T-helper 2 cell (primary cell): ENCODE data around the gene TTF1.
A peak's percentile ranks its signal among the peaks of the same experiment; 100 is the strongest.
"Not testable (repeated sequence)": the region's sequence is repeated elsewhere in the genome, so short reads cannot be mapped to it uniquely, and the experiment has no call there.

ENCODE experiments used
- DNase-seq, 5 experiments: peaks; one replicate each; pipeline versions ENCODE4 v3.0.0 to v3.0.0-alpha.2; 2012 to 2022

Gene TTF1

GRCh38 chr9:132412089-132412488, 5.4 kb upstream of the TTF1 start:
- no peak for DNase-seq

- DNase-seq = peak; percentile 31 to 72 (median 59)
These were observed 4.5 kb upstream of the TTF1 start for GRCh38 chr9:132411091-132411508.

DNA sequence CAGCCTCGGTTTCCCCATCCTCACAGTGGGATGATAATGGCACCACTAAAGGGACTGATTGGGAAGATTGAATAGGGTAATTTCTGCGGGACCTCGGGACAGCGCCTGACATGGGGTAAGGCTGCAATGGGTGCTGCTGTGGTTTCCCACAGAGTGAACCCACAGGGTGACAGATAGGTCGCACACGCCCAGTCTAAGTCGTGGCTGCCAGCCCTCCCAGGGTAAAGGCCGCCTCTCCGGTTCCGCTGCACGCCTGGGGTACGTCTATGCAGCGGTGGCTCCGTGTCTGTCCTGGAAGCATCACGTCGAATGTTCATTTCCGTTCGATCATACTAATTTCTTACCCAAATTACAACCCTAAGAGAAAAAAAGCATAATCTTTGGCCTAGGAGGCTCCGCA, 4.0 kb upstream of the TTF1 start:
- peak in 2 of 5 experiments; percentile 31 to 42 for DNase-seq

GRCh38 chr9:132409828-132410528, 3.3 kb upstream of the TTF1 start, which contains the start of gene CFAP77:
Gene CFAP77, plus strand, starts transcription at chr9:132410211. Its CDS starts 61 bp downstream, at chr9:132410272.
- DNase-seq = peak in 3 of 5 experiments; percentile 9 to 45 (median 27)

DNA sequence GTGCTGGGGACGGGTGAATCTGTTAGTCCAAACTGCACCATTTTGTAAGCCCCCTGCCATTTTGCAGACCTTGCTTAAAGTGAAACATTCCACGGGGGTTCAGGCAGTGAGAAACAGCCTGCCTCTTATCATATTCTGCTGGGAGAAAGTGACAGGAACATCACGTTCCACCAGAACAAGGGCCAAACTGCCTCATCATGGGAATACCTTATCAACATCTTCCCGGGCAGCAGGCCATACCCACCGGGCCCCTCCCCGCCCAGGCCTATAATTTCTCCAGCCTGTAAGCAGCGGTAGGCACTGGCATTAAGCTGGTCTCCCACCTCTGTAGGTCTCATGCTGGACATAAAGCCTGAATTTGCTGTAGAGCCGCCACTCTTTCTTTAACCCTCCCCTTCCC, 1.9 kb upstream of the TTF1 start:
- no peak for DNase-seq

GRCh38 chr9:132407196-132407595, 556 bp upstream of the TTF1 start:
- DNase-seq = no peak

GRCh38 chr9:132404228-132404881, 2.3 kb downstream of the TTF1 start:
- DNase-seq = peak in 1 of 5 experiments; percentile 73

- DNase-seq = no peak
These were observed 4.8 kb downstream of the TTF1 start for GRCh38 chr9:132401824-132402223.

GRCh38 chr9:132395560-132395959, 11.1 kb downstream of the TTF1 start:
- DNase-seq = no peak

DNA sequence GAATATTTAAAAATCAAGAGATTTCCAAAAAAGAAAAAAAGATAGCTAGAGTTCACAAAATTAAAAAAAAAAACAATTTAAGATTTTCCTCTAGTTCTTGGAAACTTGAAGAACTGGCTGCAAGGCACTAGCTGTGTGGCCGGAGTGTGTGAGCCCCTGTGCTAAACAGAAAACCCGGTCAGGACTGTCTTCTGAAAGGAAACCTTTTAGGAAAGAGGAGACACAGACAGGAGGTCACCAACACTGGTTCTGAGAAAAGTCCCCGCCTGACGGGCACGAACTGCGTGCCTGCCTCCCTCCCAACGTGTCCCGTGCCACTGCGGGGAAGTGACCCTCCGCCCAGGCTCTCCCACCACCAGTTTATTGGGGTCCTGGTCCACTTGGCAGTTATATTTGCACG, 15.2 kb downstream of the TTF1 start:
- no peak for DNase-seq

DNA sequence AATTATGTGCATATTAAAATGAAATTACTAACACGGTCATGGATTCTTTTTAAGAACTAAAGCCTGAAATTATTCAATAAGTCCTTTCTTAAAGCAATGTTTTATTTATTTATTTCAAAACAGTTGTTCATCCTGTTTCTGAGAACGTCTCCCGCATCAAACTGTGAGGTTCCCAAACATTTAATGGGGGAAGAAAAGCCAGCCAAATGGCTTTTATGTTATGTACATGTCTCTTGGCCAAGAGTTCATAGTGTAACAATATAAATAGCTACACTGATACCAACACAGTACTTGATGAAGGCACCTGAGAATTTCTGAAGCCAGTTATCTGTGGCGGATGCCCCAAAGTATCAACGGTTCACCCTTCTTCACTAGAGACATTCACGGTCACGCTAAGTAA, 15.7 kb downstream of the TTF1 start:
- DNase-seq = no peak

DNA sequence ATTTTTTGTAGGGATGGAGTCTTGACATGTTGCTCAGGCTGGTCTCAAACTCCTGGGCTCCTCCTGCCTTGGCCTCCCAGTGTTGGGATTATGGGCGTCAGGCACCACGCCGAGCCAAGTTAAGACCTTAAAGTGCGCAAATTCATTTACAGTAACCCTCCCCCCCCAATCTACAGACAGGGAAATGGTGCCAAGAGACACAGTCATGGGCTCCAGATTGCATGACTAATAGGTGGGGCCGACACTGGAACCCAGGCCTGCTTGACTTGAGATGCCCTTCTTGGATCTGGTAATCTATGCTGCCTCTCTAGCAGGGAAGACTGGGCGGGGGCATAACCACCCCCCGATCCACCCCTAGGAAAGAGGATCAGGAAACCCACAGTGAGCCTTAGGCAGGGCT, 19.5 kb downstream of the TTF1 start:
- DNase-seq = no peak

GRCh38 chr9:132384376-132384775, 22.3 kb downstream of the TTF1 start:
- no peak for DNase-seq

DNA sequence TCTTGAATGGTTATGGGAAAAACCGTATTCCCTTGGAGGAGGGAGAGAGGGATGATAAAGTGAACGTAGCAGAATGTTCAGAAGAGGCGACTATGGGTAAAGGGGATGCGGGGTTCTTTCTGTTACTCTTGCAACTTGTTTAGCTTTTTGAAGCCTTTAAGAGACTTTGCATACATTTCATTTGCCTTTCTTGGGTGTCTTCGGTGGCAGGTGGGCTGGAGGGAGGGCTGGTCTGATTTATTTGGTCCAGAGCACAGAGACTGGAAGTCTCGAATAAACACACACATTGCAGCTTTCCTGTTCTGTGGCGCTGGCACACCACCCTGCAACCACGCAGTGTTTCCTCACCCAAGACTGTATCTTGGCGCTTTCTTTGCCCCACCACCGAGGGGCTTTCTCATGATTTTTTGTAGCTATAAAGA, 23.2 kb downstream of the TTF1 start:
- no peak for DNase-seq

- DNase-seq = no peak
These were observed 24.6 kb downstream of the TTF1 start for GRCh38 chr9:132381966-132382541.

- not testable (repeated sequence) for DNase-seq
These were observed 28.2 kb downstream of the TTF1 start for GRCh38 chr9:132378416-132378815.

- not testable (repeated sequence) for DNase-seq
These were observed 28.9 kb downstream of the TTF1 start for GRCh38 chr9:132377769-132378168.

DNA sequence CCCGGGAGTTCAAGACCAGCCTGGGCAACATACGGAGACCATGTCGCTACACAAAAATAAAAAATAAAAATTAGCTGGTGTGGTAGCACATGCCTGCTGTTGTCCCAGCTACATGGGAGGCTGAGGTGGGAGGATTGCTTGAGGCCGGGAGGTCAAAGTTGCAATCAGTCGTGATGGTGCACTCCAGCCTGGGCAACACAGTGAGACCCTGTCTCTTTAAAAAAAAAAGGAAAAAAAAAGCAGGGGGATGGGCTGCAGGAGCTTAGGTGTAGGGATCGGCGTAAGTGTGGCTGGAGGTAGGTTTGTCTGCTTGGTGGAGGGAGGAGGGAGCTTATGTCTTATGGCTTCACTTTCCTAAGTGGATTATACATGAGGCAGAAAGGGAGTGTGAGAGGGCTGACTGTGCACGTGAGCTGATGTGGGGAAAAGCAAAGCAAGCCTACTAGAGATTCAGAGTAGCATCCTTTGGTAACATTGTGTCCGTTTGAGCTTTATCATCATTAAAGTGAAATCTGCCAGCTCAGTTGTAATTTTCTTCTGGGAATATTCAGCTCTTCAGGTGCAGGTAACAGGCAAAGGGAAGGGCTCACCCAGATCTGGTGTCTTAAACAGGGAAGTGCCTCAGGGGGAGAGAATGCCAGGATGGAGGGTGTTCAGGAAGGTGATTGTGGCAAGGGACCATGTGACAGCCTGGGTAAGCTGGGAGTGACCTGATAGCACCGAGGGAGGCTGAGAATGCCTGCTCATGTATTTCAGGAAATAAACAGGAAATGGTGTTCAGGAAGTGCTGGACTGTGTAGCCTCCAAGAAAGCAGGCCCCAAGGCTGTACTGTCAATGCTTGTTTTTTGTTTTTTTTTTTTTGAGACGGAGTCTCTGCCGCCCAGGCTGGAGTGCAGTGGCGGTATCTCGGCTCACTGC, 34.2 kb downstream of the TTF1 start:
- peak in 1 of 5 experiments; percentile 15 for DNase-seq

- DNase-seq = no peak
These were observed 36.0 kb downstream of the TTF1 start for GRCh38 chr9:132370592-132370991.

DNA sequence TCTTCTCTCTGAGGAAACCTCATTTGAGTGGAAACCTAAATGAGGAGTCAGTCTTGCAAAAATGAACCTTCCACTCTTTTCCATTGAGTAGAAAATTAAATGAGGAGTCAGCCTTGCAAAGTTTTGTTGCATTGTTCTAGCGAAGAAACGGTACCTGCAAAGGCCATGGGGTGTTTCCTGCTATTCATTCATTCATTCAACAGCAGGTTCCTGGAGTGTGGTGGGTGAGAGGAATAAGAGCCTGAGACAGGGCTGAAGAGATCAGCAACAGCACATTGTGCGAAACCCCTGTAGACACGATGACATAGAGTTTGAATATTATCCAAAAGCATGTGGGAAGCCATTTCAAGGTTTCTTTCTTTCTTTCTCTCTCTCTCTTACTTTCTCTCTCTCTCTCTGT, 37.2 kb downstream of the TTF1 start:
- no peak for DNase-seq

DNA sequence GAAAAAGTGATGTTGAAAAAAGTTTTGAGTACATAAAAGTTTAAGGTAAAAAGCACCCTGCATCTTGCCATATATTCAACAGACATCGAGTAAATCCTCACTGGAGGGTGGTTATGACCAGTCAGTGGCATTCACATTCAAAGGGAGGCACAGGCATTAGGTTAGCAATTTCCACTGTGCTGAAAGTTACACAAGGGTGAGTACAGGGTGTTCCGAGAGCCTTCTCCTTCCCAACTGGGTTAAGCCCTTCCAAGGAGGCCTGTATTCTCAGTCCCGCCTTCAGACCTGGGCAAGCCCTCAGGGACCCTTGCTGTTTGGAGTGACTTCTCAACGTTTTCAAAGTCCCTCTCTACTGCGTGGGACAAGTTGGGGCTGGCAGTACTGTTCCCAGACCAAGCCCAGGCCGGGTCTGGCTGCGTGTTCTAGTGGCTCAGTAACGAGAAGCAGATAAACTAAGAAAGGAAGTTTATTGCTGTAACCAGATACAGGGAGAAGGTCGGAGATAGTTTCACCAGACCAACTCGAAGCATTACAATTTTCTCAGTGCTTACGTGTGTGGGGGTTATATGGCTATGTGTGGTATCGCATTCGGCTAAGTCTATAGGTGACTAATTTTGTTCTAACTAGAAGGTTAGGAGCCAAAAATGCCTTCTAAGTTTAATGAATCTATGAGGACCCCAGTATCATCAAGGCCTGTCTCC, 38.9 kb downstream of the TTF1 start:
- no peak for DNase-seq

- DNase-seq = no peak
These were observed 40.2 kb downstream of the TTF1 start for GRCh38 chr9:132366481-132366880.
